ENCODE measurements around the gene GNG12.

DNA sequence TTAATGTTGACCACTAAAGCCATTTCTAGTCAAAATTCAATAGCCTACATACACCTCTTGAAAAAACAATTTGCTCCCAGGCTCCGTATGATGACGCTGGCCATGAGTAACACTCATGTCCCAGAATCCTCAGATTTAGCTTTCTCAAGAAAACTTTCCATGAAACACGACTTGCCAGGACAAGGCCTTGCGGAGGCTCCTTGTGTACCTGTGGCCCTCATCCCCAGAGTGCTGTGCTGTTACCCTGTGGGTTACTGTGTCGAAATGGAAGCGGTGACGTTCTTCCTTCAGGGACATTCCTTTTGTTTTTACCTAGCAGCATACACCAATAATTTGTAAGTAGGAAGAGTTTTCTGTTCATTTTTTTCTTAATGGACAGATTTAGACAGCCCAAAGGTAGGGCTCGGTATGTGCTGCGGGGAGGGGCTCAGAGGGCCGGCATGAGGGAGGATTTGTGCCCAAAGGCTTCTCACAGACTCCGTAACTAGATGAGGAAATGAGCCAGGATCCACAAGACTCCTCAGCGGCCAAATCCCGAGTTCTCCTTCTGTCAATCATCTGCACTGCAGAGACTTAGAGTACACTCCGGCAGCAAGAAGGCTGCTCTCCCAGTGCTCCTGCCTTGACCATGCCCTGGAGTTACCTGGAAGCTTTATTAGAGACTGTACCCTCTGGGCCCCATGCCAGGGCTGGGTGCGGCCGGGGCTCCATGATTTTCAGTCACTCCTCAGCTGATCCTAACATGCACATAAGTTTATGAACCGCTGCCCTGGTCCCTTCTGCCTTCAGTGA, 17.8 kb downstream of the GNG12 start:
- TF ChIP-seq, protein P1, sequence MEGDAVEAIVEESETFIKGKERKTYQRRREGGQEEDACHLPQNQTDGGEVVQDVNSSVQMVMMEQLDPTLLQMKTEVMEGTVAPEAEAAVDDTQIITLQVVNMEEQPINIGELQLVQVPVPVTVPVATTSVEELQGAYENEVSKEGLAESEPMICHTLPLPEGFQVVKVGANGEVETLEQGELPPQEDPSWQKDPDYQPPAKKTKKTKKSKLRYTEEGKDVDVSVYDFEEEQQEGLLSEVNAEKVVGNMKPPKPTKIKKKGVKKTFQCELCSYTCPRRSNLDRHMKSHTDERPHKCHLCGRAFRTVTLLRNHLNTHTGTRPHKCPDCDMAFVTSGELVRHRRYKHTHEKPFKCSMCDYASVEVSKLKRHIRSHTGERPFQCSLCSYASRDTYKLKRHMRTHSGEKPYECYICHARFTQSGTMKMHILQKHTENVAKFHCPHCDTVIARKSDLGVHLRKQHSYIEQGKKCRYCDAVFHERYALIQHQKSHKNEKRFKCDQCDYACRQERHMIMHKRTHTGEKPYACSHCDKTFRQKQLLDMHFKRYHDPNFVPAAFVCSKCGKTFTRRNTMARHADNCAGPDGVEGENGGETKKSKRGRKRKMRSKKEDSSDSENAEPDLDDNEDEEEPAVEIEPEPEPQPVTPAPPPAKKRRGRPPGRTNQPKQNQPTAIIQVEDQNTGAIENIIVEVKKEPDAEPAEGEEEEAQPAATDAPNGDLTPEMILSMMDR (IDR thresholded peaks at IDR 0.05): no peak
- TF ChIP-seq POLR2A (IDR thresholded peaks at IDR 0.05): no peak

Data from heart left ventricle (tissue), 13 donors.